Activated CD8-positive, alpha-beta memory T cell treated with anti-CD3 and anti-CD28 coated beads for 24 hours (primary cell): ENCODE measurements around the gene BGN.

ENCODE experiments used
- DNase-seq: peaks from one replicate; pipeline ENCODE4 v3.0.0-alpha.2; 2020

BGN gene

GRCh38 chrX:153486171-153486570 lies 8.6 kb upstream of the BGN start:
- no peak for DNase-seq

DNA sequence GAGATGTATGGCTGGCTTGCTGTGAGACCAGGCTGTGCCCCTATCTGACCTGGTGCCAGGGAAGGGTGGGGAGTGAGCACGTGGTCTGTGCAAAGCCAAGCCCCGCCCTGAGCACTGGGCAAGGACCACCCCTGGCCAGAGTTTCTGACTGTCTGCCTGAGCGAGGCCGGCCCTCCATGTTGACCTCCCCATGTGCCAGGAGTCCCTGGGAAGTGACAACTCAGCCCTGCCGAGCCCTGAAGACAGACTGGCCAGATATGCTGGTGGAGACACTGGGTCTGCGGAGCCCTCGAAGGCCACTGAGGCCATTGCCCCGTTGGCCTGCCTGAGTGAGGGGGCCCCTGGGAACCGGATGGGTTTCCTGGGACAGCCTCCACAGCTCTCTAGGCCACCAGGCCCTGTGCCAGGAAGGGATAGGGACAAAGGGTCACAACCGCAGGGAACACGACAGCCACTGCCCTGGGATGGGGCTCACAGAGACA lies 7.1 kb upstream of the BGN start:
- no peak for DNase-seq

- DNase-seq: no peak
Measured at GRCh38 chrX:153488231-153488914, 6.4 kb upstream of the BGN start.

GRCh38 chrX:153490217-153490930 lies 4.4 kb upstream of the BGN start:
- no peak for DNase-seq

GRCh38 chrX:153491351-153491914 lies 3.3 kb upstream of the BGN start:
- DNase-seq: no peak

DNA sequence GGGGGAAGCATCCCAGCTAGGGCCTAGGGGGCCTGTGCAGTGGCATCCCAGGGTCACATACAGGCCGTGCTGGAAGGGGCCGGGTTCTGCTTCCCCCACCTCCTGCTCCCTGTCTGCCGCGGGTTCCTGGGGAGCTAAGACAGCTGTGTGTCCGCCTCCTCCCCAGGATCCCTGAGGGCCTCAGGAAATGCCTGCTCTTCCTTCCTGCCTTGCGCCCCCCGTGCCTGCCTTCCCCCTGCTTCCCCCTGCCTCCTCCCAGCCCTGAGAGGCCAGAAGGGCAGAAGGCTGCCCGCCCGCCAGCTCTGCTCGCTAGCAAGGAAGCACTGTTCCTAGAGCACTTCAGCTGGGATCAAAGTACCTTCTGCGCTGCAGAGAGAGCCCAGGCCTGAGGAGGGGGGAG lies 2.9 kb upstream of the BGN start:
- no peak for DNase-seq

DNA sequence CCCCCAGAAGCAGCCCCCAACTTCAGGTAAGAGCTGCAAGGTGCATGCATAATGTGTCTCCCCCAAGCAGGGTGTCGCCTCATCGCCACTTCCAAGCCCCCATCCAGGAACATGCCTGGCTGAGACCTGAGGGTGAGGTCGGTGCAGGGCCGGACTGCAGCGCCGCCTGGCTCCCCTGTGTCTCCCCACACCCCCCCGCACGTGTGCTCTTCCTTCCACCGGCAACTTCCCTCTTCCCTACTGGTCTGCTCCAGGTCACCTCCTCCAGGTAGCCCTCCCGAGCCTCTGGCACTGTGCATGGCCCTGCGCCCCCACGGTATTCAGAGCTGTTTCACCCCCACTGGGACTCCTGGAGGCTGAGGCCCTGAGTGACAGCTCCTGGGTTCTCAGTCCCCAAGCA lies 2.2 kb upstream of the BGN start:
- DNase-seq: no peak

DNA sequence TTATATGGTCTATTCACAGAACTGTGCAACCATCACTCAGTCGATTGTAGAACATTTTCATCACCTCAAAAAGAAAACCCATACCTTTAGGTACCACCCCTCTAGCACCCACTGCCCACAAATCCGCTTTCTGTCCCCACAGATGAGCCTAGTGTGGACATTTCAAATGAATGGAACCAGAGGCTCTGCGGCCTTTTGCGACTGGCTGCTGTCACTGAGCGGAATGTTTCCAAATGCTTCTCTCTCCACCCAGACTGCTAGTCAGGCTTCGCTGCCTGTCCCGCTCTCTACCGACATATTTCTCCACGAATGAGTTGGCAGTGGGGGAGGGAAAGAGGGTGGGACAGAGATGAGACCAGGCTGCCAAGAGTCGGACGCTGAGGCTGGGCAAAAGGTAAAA lies 1.7 kb upstream of the BGN start:
- DNase-seq: no peak

DNA sequence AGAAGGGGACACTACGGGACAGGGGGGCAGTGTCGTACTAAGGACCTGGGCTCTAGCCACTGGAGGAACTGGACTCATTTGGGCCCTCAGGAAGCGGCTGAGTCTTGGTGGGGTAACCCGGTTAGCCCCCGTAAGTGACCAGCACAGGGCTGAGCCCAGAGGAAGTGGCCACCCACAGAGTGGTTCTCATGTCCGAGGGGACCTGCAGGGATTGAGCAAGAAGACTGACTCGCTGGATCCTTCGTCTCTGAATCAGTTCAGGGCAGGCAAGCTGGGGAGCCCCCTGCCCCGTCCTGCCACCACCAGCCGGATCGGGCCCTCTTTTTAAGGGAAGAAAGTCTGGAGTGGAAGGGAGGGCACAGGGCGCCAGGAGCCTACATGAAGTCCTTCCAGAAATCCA lies 719 bp upstream of the BGN start:
- DNase-seq: no peak

DNA sequence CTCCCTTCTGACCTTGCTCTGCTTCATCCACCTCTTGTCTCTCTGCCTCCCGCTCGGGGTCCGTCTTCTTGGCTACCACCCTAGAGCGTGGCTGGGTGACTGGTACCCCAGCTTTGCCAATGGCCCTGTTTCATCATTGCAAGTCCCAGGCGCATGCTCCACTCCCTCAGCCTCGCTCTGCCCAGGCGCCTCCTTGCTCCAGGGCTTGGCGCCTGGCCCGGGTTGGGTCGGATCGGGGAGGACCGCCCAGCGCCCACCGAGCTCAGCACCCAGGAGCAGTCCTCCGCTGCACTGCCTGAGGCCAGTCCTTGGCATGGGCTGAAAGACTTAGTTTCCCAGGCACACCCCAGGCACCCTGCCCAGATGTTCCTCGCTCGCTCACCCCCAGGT lies 577 bp downstream of the BGN start:
- DNase-seq: no peak

DNA sequence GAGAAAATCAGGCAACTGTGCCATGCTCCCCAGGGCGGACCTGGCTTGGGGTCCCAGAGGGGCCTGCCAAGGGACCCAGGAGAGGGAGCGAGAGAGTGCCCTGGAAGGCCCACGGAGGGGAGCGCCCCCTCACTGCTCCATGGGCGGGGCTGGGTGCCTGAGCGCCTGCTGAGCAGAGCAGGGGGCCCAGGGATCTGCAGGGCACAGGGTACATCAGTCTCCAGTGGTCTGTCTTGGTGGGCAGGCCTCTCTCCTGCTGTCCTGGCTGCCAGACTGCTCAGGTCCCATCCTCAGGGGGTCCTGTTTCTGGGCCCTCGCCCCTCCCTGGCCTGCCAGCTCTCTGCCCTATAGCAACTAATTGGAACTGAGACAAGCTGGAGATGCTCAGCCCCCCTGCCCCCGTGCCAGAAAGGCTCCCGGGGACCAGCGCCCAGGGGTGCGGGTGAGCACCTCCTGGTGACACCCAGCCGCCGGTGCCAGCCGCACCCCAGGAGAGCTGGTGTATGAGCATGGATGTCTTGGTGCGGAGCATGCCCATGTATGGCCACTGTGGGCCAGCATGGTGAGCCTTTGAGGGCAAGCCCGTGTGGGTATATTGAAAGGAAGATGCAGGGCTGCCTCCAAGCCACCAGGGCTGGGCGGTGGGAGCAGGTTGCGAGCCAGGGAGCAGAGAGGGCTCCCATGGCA lies 1.3 kb downstream of the BGN start:
- no peak for DNase-seq

GRCh38 chrX:153496590-153496959 lies 1.8 kb downstream of the BGN start:
- no peak for DNase-seq

DNA sequence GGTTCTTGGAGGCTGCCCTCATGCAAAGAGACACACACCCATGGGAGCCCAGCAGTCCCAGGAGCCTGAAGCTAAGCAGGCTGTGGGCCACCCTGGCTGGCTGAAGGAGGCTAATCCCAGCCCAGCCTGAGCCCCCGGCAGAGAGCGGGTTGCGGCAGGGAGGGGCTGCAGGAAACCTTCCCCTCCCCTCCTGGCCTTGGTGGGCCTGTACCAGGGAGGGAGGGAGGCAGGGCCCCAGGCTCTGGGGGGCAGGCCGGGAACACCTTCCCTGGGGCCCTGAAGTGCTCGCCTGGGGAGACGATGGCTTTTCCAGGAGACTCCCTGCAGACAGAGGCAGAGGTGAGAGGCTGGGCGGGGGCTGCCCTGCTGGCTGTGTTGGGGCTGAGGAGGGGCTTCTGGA lies 3.7 kb downstream of the BGN start:
- DNase-seq: no peak

- DNase-seq: no peak
Measured at GRCh38 chrX:153499341-153499740, 4.6 kb downstream of the BGN start.

DNA sequence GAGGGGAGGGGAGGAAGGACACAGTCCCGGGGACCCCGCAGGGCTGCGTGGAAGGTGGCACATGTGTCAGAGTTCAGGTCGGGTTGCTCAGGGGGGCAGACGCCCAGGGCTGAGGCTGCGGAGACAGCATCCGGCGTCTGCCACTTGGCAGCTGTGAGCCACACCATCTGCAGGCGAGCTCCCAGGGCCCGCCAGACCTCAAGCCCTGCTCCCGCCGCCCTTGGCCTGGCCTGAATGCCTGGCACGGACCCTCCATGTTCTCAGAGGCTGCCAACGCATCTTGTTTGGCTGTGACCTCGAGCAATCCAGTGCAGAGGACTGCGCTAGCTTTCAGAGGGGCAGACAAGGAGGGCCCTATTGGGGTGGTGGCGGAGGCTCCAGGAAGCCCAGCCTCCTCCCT lies 5.1 kb downstream of the BGN start:
- no peak for DNase-seq

GRCh38 chrX:153500676-153501280 lies 6.0 kb downstream of the BGN start:
- DNase-seq: no peak

- no peak for DNase-seq
Measured at GRCh38 chrX:153501530-153501929, 6.8 kb downstream of the BGN start.

DNA sequence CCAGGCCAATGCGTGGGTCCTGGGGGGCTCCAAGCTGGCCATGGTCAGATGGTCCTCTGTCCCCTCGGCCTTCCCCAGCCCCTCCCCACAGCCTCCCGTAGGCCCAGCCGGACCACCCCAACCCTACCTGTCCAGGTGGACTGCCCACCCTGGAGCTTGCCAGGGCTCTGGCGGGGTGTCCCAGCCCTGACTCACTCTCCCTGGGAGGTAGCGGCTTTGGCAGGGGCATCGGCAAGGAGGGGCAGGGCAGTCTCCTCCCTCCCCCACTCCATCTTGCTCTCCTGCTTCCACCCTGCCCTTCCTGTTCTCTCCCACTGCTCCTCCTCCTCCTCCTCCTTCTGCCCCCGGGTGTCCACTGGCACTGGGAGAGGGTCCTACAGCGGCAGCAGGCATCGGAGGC lies 7.4 kb downstream of the BGN start:
- no peak for DNase-seq

DNA sequence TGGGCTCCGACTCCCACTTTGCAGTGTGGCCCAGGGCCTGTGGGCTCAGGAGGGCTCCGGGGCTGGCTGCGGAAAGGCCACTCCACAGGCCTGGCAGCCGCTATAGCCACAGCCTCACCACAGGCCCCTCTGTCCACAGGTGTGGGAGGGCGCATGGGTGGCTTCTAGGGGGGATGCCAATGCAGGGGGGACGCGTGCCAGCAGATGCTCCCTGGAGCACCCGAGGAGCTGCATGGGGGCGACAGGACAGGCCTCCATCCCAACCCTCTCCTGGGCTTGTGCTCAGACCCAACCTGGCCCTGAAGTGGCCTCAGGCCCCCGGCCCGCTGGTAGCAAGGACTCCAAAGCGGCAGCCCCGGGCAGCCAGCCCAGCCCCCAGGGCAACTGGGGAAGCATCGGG lies 8.0 kb downstream of the BGN start:
- no peak for DNase-seq

- DNase-seq: no peak
Measured at GRCh38 chrX:153504445-153505016, 9.8 kb downstream of the BGN start.

DNA sequence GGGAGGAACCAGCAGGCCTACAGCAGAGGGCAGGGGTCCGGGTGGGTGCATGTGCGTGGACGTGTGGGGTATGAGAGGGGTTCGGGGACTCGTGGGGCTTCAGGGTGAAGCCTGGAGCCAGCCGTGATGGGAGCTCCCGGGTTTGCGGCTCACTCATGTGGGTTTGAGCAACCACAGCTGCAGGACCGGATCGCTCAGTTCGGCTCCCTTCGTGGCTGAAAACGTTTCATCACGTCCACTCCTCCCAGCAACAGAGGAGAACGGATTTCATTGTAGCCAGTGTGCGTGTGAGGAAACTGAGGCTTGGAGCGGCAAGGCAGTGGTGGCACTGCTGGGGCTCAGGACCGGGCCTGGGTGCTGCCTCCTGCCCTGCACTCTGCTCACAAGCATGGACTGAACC lies 10.6 kb downstream of the BGN start:
- no peak for DNase-seq

GRCh38 chrX:153507484-153508178 lies 12.9 kb downstream of the BGN start:
- peak; percentile 94 for DNase-seq
